HG02571 (cell line): Measurements from ENCODE around the gene S100A7A.

ENCODE experiments used
- ATAC-seq: cut with Tn5 transposase; IDR thresholded peaks from one replicate; pipeline ENCODE4 v1.9.1; 2021; ENCODE audit warnings: mild to moderate bottlenecking, moderate library complexity; ENCODE audit not compliant: unreplicated experiment

Gene S100A7A

DNA sequence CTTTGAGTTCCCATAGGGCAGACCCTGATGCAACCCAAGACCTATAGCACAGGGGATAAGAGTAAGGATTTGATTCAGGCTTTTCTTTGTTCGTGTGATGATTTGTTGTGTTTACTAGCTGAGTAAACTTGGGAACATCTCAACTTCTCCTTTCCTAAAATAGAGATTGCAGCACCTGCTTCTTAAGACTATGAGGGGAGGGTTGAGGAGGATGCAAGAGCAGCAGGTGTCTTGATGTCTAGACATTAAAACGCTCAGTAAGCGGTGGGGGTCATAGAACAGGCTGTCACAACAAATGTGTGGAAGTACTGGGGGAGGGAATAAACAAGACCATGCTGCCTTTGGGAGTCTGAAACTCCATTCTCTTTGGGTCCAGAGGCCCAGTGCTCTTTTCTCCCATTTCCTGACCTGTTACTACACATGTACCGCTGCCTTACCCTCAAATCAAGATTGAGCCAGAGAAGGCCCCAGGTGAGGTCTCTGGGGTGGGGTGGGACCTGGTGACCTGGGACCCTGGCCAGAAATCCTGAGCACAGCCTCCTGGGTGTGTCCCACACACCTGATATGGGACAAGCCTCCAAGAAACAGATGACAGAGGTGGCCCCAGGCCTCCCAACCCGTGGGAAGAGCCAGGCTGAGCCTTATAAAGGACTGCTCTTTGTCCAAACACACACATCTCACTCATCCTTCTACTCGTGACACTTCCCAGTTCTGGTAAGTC, at the start of gene S100A7A:
Gene S100A7A, plus strand, starts transcription at position 671 of the 721 bp plus-strand sequence. CDS start 1,563 bp downstream, outside the sequence.
- ATAC-seq: no peak

DNA sequence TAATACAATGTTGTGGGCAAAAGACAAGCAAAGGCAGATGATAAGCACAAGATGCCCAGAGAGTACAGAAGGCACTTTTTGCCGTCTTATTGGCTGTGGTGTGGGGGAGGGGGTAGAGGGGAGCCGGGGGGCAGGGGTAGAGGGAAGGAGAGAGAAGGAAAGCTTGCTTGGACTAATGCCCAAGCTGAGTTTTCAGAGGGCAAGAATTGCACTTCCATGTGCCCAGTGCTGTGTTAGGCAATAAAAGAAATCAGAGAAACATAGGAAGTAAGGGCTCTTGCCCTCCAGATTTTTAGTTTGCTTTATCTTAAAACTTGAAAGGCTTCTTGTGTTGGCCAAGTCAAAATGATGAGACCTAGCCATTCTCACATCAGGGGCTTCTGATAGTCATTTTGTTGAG, 49.2 kb upstream of the S100A7A start:
- no peak for ATAC-seq

DNA sequence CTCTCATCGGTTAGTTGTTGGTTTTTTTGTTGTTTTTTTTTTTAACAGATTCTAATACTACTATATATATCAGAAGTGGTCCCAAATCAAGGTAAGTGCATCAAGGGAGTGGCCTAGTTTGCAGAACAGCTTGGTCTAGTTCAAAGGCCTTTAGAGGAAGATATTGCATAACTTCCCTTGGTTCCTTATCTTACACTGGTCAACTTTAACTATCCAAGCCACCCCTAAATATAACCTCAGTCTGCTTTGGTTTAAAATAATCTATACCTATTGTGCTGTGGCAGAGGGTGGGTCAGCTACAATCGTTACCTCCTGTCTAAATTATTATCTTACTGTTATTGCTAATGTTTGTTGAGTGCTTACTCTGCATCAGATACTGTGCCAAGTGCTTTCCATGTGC, 47.8 kb upstream of the S100A7A start:
- no peak for ATAC-seq

DNA sequence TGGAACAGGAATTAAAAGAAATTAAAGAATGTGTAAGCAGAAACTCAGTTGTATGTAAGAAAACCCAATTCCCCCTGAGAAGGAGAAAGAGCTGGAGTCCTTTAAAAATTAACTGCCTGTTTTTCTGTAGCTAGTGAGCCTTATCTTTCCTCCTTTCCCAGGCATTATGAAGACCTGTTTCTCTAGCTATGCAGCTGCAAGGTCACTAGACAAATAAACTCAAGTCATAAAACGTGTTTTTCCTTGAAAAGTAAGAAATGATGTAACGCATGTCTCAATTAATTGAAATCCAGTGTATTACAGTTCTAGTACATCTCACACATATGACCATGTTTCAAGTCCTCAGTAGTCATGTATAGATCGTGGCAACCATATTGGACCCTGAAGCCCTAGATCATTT, 46.2 kb upstream of the S100A7A start:
- no peak for ATAC-seq

DNA sequence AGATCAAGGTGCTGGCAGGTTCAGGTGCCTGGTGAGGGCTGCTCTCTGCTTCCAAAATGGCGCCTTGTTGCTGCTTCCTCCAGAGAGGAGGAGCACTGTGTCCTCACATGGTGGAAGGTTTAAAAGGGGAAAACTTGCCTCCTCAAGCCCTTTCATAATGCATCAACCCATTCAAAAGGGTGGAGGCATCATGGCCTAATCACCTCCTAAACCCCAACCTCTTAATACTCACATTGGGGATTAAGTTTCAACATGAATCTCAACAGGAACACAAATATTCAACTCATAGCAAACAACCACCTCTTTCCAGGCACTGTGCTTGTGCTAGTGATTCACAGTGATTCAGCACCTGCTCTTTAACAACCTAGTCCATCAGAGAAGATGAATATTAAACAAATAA, 45.1 kb upstream of the S100A7A start:
- no peak for ATAC-seq

DNA sequence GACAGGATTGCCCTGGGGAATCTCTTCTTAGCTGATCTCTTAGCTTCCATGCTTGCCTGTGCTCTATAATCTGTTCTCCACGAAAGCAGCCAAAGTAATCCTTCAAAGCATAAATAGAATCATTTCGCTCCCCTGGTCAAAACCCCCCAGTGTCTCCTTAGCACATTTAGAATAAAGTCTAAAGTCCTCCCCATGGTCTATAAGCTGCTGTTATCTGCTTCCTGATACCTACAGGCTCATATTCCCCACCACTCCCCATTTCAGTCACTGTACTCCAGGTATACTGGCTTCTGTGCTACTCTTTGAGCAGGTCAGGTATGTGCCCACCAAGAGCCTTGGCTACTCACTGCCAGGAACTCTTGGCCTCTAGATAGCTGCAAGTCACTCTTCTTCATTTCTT, 43.7 kb upstream of the S100A7A start:
- ATAC-seq: no peak

DNA sequence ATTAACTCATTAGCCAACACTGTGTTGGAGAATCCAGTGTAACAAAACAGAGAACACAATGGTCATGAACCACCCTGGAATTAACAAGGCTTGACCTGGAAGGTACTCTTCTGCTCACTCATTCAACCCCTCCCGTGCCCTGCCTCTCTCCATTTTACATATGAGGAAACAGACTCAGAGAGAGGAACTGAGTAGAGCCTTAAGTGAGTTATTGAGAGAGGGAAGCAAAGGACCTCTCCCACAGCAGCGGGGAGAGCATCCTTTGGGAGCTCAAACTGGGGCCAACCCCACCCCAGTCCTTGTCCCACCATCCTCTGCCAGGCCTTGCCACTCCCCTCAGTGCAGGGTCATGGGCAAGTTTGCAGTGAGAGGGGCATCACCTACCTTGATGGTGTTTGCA, 42.2 kb upstream of the S100A7A start:
- ATAC-seq: no peak

DNA sequence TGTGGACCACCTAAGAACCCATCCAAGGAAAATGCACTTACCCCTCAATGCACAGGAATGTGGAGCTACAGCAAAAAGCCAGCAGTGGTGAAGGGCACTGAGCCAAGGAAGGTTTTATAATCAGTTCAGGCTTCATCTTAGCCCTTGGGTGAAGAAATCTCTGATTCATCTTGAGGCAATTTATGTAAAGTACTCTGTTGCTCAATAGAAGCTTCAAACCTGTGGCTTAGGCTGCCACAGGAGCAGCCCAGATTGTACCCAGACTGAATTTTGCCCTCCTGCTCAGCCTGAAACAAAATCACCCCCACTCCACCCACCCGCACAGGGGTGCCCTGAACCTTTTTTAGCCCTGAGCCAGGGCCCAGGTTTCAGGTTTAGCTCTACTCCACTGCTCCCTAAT, 40.8 kb upstream of the S100A7A start, which contains the start of gene S100A12:
Gene S100A12, minus strand, starts transcription at position 111 of the 400 bp plus-strand sequence. CDS start 1,029 bp downstream, outside the sequence.
- ATAC-seq: no peak

DNA sequence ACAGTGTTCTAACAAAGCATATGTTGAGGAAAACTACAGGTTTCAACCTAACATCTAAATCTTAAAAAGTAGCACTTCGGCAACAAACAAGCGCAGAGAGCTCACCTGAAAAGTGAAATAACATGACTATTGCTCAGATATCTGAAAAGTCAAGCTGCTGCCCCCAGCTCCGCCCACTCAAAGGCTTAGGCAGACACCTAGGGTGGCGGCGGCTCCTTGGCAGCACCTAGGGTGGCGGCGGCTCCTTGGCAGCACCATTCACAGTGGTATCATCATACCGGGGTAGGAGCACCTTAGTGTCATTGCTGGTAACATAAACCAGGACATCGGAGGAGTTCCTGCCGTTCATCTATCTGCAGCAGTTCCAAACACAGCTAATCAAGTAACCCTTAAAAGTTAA, 36.7 kb upstream of the S100A7A start:
- no peak for ATAC-seq

DNA sequence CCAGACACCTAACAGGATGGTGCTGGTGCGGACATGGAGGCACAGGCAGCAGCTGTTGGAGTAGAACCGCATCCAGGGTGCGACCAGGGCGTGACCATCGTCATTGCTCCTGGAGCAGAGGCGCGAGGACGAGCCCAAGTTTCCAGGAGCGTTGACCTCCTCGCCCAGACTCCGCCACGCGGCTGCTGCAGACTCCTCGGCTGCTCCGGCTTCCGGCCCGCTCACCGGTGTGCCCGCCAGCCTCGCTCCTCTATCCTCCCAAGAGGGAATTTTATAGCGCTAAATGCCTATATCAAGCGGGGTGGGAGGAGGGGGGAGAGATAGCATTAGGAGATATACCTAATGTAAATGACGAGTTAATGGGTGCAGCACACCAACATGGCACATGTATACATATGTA, 35.6 kb upstream of the S100A7A start:
- ATAC-seq: no peak

DNA sequence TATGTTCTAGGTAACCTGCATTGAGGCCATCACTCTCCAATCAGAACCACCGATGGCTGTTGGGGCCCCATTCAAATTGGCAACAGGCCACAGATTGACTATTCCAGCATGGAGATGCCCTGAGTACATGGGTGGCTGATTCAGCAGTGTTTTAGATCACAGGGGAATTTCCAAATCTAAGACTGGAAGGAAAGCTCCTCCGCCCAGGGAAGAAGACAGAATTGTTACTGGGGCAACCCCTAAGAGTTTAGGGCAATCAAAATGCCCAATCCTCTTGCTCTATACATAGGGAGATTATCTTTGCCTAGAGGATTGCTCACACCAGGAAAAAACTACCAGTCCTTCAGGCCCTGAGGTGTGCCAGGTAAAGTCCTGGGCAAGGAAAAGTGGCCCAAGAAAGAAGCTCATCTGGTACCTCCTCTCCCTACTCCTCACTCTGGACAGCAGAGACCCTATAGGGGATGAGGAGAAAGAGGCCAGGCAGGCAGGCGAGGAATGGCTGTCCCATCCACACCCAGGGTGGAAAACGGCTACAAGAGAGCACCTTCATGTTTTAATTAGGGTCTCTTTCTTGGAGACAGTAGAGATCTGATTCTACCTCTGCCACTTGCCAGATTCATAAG, 31.3 kb upstream of the S100A7A start:
- no peak for ATAC-seq

DNA sequence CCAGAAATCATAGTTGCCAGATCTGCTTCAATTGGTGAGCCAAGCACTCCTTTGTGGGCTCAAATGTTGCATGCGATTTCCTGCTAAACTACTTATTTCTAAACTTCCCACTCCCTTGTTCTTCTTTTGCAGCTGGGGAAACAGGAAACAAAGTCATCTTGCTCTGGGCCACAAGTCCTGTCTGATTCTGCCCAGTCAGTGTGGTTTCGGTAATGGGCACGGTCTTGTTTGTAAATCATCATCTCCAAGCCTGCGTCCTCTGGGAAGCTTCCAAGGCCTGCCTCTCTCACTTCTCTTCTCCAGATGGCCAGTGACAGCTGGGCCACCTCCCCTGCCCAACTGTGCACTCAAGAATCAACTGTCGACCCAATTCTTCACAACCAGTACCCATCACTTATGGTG, 29.8 kb upstream of the S100A7A start:
- no peak for ATAC-seq

DNA sequence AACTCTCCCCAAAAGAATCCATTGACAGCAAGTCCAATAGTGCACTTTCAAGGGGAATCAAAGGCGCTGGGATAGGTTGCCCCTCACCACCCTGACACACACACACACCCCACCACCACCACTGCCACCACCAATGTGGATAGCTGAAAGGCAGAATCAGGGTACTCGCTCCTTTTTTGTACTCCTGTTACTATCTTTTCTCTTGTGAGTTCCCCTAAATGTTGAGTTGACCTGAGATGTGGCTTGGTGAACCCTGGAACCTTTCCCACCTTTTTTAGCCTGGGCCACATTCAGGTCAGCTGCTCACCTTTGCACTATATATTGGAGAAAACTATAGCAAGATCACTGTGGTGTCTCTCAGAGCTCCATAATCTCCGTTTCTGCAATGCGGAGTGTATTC, 29.3 kb upstream of the S100A7A start:
- ATAC-seq: no peak

DNA sequence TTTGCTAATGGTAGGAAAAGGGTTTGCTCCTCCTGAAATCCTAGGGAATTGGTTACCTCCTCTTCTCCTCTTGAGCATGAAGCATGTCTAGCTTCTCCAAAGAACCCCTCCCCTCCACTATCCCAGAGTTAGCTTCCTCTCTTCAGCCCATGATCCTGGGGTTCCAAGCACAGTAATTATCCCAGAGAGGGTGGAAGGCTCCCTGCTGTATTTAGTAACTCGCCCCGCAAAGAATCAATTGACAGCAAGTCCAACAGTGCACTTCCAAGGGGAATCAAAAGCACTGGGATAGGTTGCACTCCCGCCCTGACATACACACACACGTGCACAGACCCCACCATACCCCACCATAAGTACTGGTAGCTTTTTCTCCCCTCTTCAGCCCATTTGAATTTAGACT, 28.5 kb upstream of the S100A7A start:
- no peak for ATAC-seq

DNA sequence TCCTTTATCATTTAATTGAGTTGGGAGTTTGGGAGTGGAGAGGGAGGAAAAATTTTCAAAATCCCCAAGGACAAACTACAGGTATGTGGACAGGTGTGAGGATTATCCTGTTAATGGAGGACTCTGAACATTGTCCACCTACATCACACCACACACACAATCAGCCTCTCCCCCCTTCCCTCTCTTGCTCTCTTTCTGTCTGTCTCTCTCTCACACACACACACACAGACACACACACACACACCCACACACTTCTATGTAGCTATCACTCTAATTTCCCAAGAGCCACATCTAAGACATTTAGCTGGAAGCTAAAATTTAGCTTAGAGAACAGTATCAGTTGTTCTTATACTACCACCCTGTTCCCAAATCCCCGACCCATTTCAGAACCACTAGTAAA, 26.9 kb upstream of the S100A7A start:
- ATAC-seq: no peak

DNA sequence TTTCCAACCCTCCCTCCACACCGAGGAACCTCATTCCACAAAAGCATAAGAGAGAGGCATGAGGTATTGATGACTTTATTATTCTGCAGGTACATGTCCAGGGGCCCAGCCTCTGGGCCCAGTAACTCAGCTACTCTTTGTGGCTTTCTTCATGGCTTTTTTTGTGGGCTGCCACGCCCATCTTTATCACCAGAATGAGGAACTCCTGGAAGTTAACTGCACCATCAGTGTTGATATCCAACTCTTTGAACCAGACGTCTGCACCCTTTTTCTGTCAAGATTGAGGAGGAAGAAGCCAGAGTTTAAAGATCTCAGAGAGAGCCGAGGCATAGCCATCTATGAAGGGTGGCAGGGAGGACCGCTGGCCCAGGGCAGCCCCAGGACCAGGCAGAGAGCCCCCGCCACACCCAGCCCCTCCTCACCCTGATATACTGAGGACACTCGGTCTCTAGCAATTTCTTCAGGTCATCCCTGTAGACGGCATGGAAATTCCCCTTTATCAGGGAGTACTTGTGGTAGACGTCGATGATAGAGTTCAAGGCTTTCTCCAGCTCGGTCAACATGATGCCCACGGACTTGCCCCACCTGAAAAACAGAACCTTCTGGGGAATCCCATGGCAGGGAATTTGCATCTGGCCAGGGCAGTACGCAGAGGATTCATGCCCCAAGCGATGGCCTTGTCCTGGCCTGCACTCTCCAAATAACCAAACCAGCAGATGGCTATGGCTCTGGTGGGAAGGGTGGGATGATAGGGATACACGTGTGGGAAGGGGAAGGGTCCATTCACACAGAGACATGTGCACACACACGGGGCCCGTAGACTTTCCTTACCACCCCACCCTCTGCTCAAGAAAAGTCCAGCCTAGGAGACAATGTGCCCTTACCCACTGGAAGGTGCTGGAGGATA, 26.1 kb upstream of the S100A7A start:
- no peak for ATAC-seq

DNA sequence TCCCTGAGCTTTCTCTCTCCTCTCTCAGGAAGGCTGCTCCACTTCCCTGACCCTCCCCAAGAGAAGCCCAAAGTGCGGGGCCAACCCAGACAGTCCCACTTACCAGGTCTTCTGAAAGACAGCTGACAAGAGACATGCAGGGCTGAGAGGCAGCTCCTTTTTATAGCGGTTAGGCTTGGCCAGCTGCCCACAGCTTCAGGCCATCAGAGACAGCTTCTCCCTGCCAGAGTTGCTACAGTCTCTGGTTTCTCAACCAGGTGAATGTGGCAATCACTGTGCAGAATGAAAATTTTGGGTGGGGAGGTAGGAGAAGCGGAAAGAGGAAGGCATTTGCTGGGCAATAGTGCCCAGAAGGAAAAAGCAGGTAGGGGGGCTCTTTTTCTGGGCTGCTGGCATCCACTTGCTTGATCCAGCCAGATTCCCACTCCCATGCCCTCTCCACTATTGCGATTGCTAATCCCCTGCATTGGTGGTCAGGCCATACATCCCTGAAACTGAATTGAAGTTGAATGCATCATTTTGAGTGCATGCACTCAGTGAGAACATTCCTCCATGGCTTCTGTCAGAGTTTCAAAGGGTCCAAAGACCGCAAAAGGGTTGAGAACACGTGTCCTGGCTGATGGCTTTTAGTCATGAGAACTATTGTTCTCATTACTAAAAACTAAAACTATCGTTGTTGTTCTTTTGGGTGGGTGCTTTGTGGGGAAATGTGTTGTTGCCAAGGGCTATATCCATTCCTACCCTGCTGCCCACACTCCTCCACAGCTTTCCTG, 25.2 kb upstream of the S100A7A start, which contains the start of gene S100A8:
Gene S100A8, minus strand, starts transcription at position 136 of the 773 bp plus-strand sequence. CDS start 538 bp downstream, outside the sequence.
- ATAC-seq: no peak

DNA sequence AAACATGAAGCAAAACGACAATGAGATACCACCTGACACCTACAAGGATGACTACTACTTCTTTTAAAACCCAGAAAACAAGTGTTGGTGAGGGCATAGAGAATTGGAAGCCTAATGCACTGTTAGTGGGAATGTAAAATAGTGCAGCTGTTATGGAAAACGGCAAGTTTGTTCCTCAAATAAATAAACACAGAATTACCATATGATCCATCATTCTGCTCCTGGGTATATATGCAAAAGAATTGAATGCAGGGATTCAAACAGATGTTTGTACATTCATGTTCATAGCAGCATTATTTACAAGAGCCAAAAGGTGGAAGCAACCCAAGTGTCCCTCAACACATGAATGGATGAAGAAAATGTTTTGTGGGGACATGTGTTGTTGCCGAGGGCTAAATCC, 24.1 kb upstream of the S100A7A start:
- no peak for ATAC-seq

DNA sequence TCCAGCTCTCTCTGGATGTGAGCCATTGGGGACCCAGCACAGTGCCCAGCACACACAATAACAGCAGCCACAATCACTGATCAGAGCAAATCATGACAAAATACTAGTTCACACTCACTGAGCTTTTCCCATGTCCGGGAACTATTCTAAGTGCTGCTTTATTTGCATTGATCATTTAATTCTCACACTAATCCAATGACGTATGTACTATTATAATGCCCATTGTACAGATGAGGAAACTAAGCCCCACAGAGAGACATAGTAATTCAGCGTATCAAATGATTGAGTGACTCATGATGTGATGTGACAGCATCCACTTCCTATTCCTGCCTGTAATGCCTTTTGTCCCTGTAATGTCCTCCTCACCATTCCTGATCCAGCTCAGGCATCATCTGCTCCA, 23.5 kb upstream of the S100A7A start:
- ATAC-seq: no peak

DNA sequence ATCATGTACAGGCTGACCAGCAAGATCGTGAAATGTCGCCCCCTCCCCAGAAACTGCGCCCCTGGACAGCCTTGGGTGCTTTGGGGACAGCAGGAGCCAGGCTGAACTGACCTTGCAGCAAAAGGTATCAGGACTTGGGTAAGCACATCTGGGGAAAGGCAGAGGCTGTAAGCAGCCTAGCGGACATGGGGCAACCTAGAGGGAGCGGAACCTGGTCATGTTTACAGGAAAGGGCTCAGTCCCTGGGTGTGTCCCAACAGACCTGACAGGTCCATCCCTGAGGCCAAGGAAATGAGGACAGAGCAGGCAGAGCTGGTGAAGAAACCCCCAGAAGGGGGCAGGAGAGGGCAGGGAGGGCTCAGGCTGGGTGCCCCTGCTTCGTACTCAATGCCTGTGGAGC, 22.4 kb upstream of the S100A7A start:
- ATAC-seq: no peak

DNA sequence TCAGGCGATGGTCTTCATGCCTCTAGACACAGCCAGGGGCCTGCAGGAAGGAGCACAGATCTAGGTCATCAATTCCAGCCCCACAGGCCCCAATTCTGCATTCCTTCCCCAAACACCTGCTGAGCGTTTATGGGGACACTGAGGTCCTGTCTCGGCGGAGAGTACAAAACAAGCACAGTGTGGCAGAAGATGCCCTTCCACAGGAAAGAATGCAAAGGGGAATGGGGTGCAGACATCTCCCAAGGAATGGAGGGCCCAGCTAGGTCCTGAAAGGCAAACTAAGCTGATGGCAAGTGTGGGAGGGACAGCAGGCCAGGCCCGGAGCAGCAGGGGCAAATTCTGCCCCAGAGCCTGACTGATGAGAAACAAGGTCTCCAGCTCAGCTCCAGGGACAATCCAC, 21.9 kb upstream of the S100A7A start:
- ATAC-seq: no peak
